Sigmoid colon (tissue), 4 donors: ENCODE measurements around the gene TYMS.

Source experiments
- EP300 ChIP-seq, 4 donors: sonication (generic); formaldehyde crosslinking; IDR thresholded peaks; one replicate each; pipeline ENCODE4 v1.6.1; 2017; ENCODE audit warnings: antibody characterized with exemption in 4 of 4
- POLR2AphosphoS5 ChIP-seq, 4 donors: sonication (generic); formaldehyde crosslinking; IDR thresholded peaks; one replicate each; pipeline ENCODE4 v1.6.1; 2017; ENCODE audit warnings: antibody characterized with exemption in 4 of 4
- TF ChIP-seq, protein P1 (sequence below), 4 experiments: fragments of 450-650 bp in 3 of 4; fragments of 200-600 bp in 1 of 4; IDR thresholded peaks; one replicate each; pipeline ENCODE4 v1.5.1; 2016 to 2019; ENCODE audit warnings: antibody characterized with exemption in 4 of 4, mild to moderate bottlenecking in 3 of 4, moderate library complexity in 2 of 4

DNA sequence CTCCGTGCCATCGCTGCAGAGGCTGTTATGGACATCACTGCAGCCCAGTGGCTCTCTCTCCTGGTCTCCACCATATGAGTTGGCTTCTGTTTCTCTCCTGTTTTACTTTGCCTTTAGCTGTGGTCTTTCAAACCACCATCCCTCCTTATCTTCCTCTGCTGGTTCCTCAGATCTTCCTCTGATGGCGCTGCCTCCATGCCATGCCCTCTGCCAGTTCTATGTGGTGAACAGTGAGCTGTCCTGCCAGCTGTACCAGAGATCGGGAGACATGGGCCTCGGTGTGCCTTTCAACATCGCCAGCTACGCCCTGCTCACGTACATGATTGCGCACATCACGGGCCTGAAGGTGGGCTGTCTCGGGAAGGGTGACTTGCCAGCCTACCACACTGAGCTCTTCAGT lies 13.1 kb downstream of the TYMS start:
- TF ChIP-seq, protein P1, sequence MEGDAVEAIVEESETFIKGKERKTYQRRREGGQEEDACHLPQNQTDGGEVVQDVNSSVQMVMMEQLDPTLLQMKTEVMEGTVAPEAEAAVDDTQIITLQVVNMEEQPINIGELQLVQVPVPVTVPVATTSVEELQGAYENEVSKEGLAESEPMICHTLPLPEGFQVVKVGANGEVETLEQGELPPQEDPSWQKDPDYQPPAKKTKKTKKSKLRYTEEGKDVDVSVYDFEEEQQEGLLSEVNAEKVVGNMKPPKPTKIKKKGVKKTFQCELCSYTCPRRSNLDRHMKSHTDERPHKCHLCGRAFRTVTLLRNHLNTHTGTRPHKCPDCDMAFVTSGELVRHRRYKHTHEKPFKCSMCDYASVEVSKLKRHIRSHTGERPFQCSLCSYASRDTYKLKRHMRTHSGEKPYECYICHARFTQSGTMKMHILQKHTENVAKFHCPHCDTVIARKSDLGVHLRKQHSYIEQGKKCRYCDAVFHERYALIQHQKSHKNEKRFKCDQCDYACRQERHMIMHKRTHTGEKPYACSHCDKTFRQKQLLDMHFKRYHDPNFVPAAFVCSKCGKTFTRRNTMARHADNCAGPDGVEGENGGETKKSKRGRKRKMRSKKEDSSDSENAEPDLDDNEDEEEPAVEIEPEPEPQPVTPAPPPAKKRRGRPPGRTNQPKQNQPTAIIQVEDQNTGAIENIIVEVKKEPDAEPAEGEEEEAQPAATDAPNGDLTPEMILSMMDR (IDR thresholded peaks at IDR 0.05), result no peak
- TF ChIP-seq EP300 (IDR thresholded peaks at IDR 0.05) (no peak), POLR2AphosphoS5 (IDR thresholded peaks at IDR 0.05) (no peak)
